GM18909 (cell line): Measurements from ENCODE around the gene PCDHB1.

Experiments used
- ATAC-seq: cut with Tn5 transposase; IDR thresholded peaks from one replicate; pipeline ENCODE4 v1.9.1; 2021; ENCODE audit warnings: mild to moderate bottlenecking; ENCODE audit not compliant: unreplicated experiment, poor library complexity

The PCDHB1 gene

GRCh38 chr5:141050622-141051520, at the start of gene PCDHB1:
PCDHB1 (plus strand) TSS chr5:141051374; CDS start chr5:141051471, 97 bp downstream.
- no peak for ATAC-seq

DNA sequence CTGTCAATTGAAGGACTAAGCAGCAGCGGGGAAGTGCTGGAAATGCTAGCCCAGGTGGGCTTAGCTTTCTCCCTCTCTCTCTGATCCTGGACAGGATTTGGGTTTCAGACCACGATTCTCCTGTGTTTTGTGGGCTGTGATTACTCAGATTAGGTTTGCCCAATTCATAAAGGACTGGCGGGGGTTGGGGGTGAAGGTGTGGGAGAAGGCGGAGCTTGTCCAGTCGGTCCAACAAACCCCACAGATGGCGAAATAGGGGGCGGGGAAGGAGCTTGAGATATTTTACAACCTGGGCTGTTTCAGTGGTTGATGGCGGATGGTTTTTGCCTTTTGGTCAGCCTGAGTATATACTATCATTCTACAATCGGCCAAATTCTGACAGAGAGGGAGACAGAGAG, 49.7 kb upstream of the PCDHB1 start:
- no peak for ATAC-seq

DNA sequence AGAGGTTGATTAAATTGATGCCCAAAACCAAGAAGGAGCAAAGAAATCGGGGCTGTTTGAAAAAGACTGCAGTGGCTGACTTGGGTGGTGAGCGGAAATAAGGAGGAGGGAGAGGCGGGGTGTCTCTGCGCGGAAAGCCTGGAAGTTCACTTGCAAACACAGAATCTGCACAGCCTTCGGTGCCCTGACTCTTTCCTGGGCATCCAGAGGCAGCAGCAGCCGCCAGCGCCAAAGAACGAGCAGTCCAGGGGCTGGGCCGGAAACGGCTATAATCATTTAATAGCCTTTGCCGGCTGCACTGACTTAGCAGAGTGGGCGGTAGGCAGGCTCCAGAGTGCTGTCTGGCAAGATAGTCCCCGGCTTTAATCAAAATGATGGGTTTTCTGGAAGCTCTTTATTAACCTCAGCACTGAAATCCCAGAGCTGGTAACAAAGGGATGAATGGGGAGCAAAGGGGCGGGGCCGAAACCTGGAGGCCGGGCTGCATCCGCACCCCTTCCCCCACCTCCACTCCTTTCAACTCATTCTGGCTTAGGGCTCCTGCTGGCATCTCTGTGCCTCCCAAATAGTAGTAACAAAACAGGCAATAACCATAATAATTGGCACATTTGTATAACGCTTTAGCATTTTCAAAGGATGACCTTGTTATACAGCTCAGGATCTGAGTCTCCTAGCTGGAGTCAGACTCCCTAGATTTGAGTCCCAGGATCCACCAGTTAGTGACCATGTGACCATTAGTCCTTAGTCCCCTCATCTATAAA, 49.1 kb upstream of the PCDHB1 start:
- no peak for ATAC-seq

DNA sequence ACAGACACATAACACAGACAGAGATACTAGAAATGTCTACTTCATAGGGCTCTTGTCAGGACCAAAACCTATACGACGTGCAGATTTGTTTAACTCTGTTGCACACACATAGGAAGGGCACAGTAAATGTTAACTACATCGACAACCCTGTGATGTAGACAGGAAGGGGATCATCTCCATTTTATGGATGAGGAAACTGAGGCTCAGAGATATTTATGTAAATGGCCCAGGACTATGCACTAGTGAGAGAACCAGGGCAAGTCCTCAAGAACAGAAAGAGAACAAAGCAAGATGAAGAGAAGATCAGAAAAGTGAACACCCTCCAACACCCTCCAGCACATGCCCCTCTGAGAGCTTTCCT, 48.6 kb upstream of the PCDHB1 start:
- no peak for ATAC-seq

GRCh38 chr5:141003031-141003430, 48.1 kb upstream of the PCDHB1 start:
- ATAC-seq = no peak

- ATAC-seq = no peak
Observed at GRCh38 chr5:141003791-141004611, 47.2 kb upstream of the PCDHB1 start.

- no peak for ATAC-seq
Observed at GRCh38 chr5:141007791-141008190, 43.4 kb upstream of the PCDHB1 start.

- no peak for ATAC-seq
Observed at GRCh38 chr5:141010047-141010793, 41.0 kb upstream of the PCDHB1 start.

DNA sequence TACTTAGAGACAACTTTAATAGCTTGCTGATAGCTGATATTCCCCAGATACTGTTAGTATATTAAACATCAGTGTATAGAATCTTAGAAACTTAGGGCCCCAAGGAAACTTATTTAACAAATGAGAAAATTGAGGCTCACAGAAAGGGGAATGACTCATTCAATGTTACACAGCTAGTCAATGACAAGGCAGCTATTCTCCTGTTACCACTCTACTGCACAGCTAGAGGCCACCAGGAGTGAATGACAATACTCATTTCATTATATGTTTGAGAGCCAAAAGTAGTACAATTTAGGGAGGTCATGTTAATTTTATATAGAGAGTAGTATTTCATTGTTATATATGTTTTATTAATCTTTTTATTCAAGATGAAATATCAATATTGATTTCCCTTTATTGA, 33.2 kb upstream of the PCDHB1 start:
- ATAC-seq = no peak

DNA sequence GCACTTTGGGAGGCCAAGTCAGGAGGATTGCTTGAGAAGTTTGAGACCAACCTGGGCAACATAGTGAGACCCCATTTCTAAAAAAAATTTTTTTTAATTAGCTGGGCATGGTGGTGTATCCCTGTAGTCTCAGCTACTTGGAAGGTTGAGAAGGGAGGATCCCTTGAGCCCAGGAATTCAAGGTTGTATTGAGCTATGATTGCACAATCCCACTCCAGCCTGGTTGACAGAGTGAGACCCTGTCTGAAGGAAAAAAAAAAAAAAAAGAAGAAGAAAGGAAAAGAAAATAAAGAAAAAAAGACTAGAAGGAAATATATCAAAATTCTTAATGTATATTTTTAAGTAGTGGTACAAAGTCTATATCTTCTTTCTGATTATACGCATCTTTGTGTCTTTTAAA, 28.8 kb upstream of the PCDHB1 start:
- ATAC-seq = no peak

GRCh38 chr5:141031006-141031405, 20.2 kb upstream of the PCDHB1 start:
- no peak for ATAC-seq

GRCh38 chr5:141032626-141033025, 18.5 kb upstream of the PCDHB1 start:
- no peak for ATAC-seq

DNA sequence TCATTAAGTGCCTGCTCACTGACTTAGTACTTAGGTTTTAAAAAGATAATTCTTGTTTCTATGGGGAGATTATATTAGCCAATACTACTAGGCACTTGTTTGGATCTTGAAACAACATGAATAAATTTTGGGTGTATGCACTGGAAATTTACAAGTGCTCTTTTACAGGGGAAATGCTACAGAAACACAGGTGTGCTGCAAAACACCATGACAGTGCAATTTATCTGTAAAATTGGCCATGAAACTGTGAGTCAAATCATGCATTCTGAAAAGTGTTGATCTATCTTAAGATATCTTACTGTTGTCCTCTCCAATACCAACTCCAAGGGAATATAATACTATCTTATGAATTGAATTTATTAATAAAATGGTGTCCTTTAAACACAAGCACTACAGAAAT, 12.1 kb upstream of the PCDHB1 start:
- ATAC-seq = no peak

GRCh38 chr5:141039517-141039916, 11.7 kb upstream of the PCDHB1 start:
- ATAC-seq = no peak

GRCh38 chr5:141040093-141040770, 10.9 kb upstream of the PCDHB1 start:
- no peak for ATAC-seq

- ATAC-seq = peak; percentile 91
Observed at GRCh38 chr5:141040771-141041426, 10.3 kb upstream of the PCDHB1 start.

DNA sequence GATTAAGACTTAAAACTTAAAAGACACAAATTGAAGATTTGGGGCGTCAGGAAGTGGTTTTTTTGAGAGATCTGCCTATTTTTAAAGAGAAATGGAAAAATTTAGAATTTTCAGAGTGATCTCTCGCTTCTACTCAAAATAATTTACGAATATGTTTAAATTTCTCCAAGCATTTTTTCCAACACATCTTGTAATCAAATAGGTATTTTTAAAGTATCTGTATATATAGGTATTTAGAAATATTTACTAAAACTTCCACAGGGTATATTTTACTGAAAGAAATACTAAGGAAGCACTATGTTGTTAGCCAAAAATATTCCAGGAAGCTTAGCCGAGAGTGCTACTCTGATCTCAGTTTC, 9.8 kb upstream of the PCDHB1 start:
- ATAC-seq = no peak

DNA sequence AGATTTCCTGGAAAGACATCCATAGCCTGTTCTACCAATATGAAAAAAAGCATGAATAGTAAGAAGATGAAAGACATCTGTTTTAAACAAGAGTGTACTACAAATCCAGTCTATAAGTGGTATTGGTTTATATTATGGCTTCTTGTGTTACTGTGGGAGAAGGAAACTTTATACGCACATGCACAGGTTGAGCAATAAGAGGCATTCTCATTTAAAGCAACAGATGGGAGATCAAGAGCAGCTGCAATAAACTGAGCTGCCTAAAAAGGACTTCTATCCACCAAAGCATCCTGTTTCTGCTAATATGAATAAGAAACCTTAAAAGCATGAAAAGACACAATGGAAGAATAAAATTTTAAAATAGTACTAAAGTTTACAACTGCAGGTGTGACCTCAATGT, 8.6 kb upstream of the PCDHB1 start:
- ATAC-seq = no peak

- ATAC-seq = no peak
Observed at GRCh38 chr5:141051521-141051866, 320 bp downstream of the PCDHB1 start.
